Heart left ventricle (tissue), 13 donors: ENCODE measurements around the gene SLIT1.

Experiments
- POLR2A ChIP-seq, 2 donors: fragments of 450-650 bp; IDR thresholded peaks; one replicate each; pipeline ENCODE4 v1.6.1; 2017; ENCODE audit warnings: antibody characterized with exemption in 2 of 2, mild to moderate bottlenecking in 2 of 2, moderate library complexity in 2 of 2
- TF ChIP-seq, protein P1 (sequence below), 12 donors: fragments of 200-600 bp; sonication (generic) in 4 of 12; IDR thresholded peaks; one replicate each; pipeline versions ENCODE4 v1.5.0 to v1.8.0; 2018 to 2022; ENCODE audit warnings: antibody characterized with exemption in 12 of 12, mild to moderate bottlenecking in 5 of 12
- donor health status: ischemic (EF 13 %, LVEDD 7.1; RV severe dilation, severe dysfunction).
- donor health status: DM: no; HTN: yes; CAD: no.
- donor health status: DM: no; HTN: no; CAD: no.
- donor health status: ischemic (EF 25% LVEDD 6.9; RV normal size, moderate dysfunction).
- donor health status: ischemic (EF 25% LVEDD 5.7; RV mildly dilated, moderate dysfunction).
- donor health status: ischemic (EF 35%, LVEDD 5.7; RV mildly dilated, moderate dysfunction).
- donor health status: nonischemic (EF 11% LVEDD 7.7; RV severe dilation, severe dysfunction).
- donor health status: DM: yes; HTN: yes; CAD: no.
- donor health status: PGD.
- donor health status: ischemic (EF 29% LVEDD 5.4; RV normal size, mild dysfunction).
- donor health status: nonischemic (EF 23%, LVEDD 6.1; RV moderate dilation, normal function).

DNA sequence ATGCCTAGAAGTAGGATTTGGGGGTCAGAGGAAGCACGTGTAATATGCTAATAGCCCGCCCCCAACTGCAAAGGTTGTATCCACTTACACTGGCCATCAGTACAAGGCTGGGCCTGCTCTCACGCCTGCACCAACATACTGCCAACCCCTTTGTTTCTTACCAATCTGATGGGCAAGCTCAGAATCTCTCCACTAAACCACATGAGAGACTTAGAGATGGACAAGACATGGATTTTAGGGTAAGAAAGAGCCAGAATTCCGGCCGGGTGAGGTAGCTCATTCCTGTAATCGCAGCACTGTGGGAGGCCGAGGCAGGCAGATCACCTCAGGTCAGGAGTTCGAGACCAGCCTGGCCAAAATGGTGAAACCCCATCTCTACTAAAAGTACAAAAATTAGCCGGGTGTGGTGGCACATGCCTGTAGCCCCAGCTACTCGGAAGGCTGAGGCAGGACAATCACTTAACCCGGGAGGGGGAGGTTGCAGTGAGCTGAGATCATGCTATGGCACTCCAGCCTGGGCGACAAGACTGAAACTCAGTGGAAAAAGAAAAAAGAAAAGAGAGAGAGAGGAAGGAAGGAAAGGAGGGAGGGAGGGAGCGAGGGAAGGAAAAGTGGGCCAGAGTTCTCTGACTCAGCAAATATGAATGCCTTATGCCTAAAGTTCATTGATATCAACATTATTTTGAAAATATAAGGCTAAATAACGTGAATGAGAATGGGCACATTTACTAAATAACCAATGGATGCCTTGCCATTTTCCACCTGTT, 162.2 kb downstream of the SLIT1 start:
- no peak for TF ChIP-seq POLR2A (IDR thresholded peaks at IDR 0.05)
- TF ChIP-seq, protein P1, sequence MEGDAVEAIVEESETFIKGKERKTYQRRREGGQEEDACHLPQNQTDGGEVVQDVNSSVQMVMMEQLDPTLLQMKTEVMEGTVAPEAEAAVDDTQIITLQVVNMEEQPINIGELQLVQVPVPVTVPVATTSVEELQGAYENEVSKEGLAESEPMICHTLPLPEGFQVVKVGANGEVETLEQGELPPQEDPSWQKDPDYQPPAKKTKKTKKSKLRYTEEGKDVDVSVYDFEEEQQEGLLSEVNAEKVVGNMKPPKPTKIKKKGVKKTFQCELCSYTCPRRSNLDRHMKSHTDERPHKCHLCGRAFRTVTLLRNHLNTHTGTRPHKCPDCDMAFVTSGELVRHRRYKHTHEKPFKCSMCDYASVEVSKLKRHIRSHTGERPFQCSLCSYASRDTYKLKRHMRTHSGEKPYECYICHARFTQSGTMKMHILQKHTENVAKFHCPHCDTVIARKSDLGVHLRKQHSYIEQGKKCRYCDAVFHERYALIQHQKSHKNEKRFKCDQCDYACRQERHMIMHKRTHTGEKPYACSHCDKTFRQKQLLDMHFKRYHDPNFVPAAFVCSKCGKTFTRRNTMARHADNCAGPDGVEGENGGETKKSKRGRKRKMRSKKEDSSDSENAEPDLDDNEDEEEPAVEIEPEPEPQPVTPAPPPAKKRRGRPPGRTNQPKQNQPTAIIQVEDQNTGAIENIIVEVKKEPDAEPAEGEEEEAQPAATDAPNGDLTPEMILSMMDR (IDR thresholded peaks at IDR 0.05) = no peak
